Skeletal muscle cell (primary cell): ENCODE results near the gene FER.
A peak's percentile ranks its signal among the peaks of the same experiment; 100 is the strongest.
"Not testable (repeated sequence)": the region's sequence is repeated elsewhere in the genome, so short reads cannot be mapped to it uniquely, and the experiment has no call there.

Experiments
- DNase-seq: peaks from one replicate; pipeline ENCODE4 v3.0.0-alpha.2; 2010; ENCODE audit warnings: low read depth
- H3K4me3 ChIP-seq: 2 replicates; pipeline ENCODE4 v1.5.1; 2011; ENCODE audit warnings: low read depth, mild to moderate bottlenecking, control low read depth, low read length, moderate library complexity

Gene FER

GRCh38 chr5:109145139-109145538 lies 397.4 kb downstream of the FER start:
- no peak overlapping the region for H3K4me3 ChIP-seq
- no peak for DNase-seq

GRCh38 chr5:109146591-109146990 lies 398.9 kb downstream of the FER start:
- DNase-seq = no peak

GRCh38 chr5:109152565-109152964 lies 404.9 kb downstream of the FER start:
- no peak overlapping the region for H3K4me3 ChIP-seq
- DNase-seq = no peak

More at GRCh38 chr5:109146591-109146990, 398.9 kb downstream of the FER start:
- H3K4me3 ChIP-seq = no peak overlapping the region

- H3K4me3 ChIP-seq = no peak overlapping the region
- no peak for DNase-seq
Measured at GRCh38 chr5:109155625-109156024, 407.9 kb downstream of the FER start.

- DNase-seq = no peak
- no peak overlapping the region for H3K4me3 ChIP-seq
Measured at GRCh38 chr5:109156885-109157284, 409.2 kb downstream of the FER start.

GRCh38 chr5:109160468-109160867 lies 412.8 kb downstream of the FER start:
- H3K4me3 ChIP-seq = no peak overlapping the region
- no peak for DNase-seq

- no peak for DNase-seq
- H3K4me3 ChIP-seq = no peak overlapping the region
Measured at GRCh38 chr5:109161914-109162683, 414.4 kb downstream of the FER start.

GRCh38 chr5:109163336-109163735 lies 415.6 kb downstream of the FER start:
- no peak overlapping the region for H3K4me3 ChIP-seq
- no peak for DNase-seq

GRCh38 chr5:109164001-109164400 lies 416.3 kb downstream of the FER start:
- DNase-seq = no peak
- H3K4me3 ChIP-seq = no peak overlapping the region

- DNase-seq = no peak
- no peak overlapping the region for H3K4me3 ChIP-seq
Measured at GRCh38 chr5:109167586-109167985, 419.9 kb downstream of the FER start.

GRCh38 chr5:109168151-109168550 lies 420.5 kb downstream of the FER start:
- no peak overlapping the region for H3K4me3 ChIP-seq
- DNase-seq = no peak

GRCh38 chr5:109170629-109171350 lies 423.1 kb downstream of the FER start:
- no peak for DNase-seq
- no peak overlapping the region for H3K4me3 ChIP-seq

- H3K4me3 ChIP-seq, DNase-seq: not testable (repeated sequence)
Measured at GRCh38 chr5:109171437-109172073, 423.9 kb downstream of the FER start.

GRCh38 chr5:109173036-109173794 lies 425.5 kb downstream of the FER start:
- H3K4me3 ChIP-seq = no peak overlapping the region
- DNase-seq = no peak

GRCh38 chr5:109177227-109177626 lies 429.5 kb downstream of the FER start:
- DNase-seq = no peak
- no peak overlapping the region for H3K4me3 ChIP-seq

GRCh38 chr5:109177782-109178181 lies 430.1 kb downstream of the FER start:
- no peak for DNase-seq

GRCh38 chr5:109180668-109181067 lies 433.0 kb downstream of the FER start:
- no peak for DNase-seq
- H3K4me3 ChIP-seq = no peak overlapping the region

More at GRCh38 chr5:109177782-109178181, 430.1 kb downstream of the FER start:
- H3K4me3 ChIP-seq = no peak overlapping the region

- H3K4me3 ChIP-seq = no peak overlapping the region
- DNase-seq = no peak
Measured at GRCh38 chr5:109186759-109187158, 439.1 kb downstream of the FER start.

- DNase-seq = peak; percentile 23
Measured at GRCh38 chr5:109191153-109191558, 443.5 kb downstream of the FER start.

GRCh38 chr5:109192027-109192426 lies 444.3 kb downstream of the FER start:
- DNase-seq = no peak
- H3K4me3 ChIP-seq = no peak overlapping the region

More at GRCh38 chr5:109191153-109191558, 443.5 kb downstream of the FER start:
- H3K4me3 ChIP-seq = no peak overlapping the region
